ENCODE results near the gene RGS14. TPM values are rescaled to one million over a fixed set of nuclear protein-coding genes. Genes with fewer than 3 reads are reported as not detected.

Gene RGS14
- total RNA-seq, 1 experiment from 2014 or later, result 9.4 TPM

DNA sequence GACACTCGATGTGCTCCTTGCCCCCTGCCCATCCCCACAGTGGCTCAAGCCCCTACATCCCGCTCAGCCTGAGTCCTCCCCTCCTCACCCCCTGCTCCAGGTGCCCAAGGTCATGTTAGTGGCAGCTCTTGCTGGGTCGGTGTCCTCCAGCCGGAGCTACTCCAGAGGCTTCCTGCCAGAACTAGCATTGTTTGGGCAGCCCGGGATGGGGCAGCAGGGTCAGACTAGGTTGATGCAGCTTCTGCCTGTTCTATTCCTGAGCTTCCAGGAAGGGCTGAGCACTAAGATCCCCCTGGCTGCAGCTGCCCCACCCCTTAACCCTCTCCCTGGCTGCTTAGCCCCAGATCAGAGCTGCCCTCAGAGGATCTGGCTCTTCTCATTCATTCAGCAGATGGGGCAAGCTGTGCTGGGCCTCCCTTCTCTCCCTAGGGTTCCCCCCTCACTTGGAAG is 671 bp downstream of the RGS14 start:
- Histone ChIP-seq H3K4me2 (ENCODE audit: low read length) (no peak overlapping the region), H3K9me3 (ENCODE audit: control insufficient read depth in 1 of 2, insufficient read depth in 1 of 2, low read depth in 1 of 2, low read length in 2 of 2) (peaks cover 0 to 4% of the 10 kb centered on the region in 2 experiments; a peak in 1 of 4 replicates), H3K9me2 (ENCODE audit: insufficient read depth) (no peaks in the 10 kb centered on the region), H3K27ac (ENCODE audit: low read depth, low read length) (no peak overlapping the region), H3K27me3 (ENCODE audit: insufficient read depth, low read length) (no peaks in the 10 kb centered on the region), H3K4me1 (ENCODE audit: control insufficient read depth in 1 of 2, insufficient read depth in 2 of 2, low read length in 2 of 2) (peaks cover 7 to 20% of the 10 kb centered on the region in 2 experiments; a peak in 3 of 4 replicates), H4K20me1 (ENCODE audit: insufficient read depth) (no peaks in the 10 kb centered on the region), H3K79me2 (ENCODE audit: insufficient read depth, low read length) (no peaks in the 10 kb centered on the region), H2AFZ (ENCODE audit: low read depth, low read length, poor library complexity, severe bottlenecking) (no peak overlapping the region), H3K9ac (ENCODE audit: low read length) (no peak overlapping the region), H3K4me3 (replicated peaks in 1 of 2; ENCODE audit: low read depth in 1 of 2, low read length in 2 of 2) (no peak overlapping the region), H3K36me3 (ENCODE audit: control insufficient read depth in 1 of 2, insufficient read depth in 2 of 2, low read length in 2 of 2) (no peaks in the 10 kb centered on the region)
- TF ChIP-seq, protein P1, sequence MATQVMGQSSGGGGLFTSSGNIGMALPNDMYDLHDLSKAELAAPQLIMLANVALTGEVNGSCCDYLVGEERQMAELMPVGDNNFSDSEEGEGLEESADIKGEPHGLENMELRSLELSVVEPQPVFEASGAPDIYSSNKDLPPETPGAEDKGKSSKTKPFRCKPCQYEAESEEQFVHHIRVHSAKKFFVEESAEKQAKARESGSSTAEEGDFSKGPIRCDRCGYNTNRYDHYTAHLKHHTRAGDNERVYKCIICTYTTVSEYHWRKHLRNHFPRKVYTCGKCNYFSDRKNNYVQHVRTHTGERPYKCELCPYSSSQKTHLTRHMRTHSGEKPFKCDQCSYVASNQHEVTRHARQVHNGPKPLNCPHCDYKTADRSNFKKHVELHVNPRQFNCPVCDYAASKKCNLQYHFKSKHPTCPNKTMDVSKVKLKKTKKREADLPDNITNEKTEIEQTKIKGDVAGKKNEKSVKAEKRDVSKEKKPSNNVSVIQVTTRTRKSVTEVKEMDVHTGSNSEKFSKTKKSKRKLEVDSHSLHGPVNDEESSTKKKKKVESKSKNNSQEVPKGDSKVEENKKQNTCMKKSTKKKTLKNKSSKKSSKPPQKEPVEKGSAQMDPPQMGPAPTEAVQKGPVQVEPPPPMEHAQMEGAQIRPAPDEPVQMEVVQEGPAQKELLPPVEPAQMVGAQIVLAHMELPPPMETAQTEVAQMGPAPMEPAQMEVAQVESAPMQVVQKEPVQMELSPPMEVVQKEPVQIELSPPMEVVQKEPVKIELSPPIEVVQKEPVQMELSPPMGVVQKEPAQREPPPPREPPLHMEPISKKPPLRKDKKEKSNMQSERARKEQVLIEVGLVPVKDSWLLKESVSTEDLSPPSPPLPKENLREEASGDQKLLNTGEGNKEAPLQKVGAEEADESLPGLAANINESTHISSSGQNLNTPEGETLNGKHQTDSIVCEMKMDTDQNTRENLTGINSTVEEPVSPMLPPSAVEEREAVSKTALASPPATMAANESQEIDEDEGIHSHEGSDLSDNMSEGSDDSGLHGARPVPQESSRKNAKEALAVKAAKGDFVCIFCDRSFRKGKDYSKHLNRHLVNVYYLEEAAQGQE (IDR thresholded peaks at IDR 0.05; ENCODE audit: low read depth), result no peak
- TF ChIP-seq SIN3A (IDR thresholded peaks at IDR 0.05; ENCODE audit: low read depth), result no peak
- no peak for TF ChIP-seq EZH2phosphoT487 (IDR thresholded peaks at IDR 0.05; ENCODE audit: borderline replicate concordance)
- no peak for TF ChIP-seq TCF7L2 (IDR thresholded peaks at IDR 0.05; ENCODE audit: borderline replicate concordance, extremely low read depth, insufficient read depth, insufficient read length)
- no peak for TF ChIP-seq JUND (IDR thresholded peaks at IDR 0.05)
- no peak for TF ChIP-seq EZH2 (IDR thresholded peaks at IDR 0.05)
- no peak for TF ChIP-seq ZNF274 (IDR thresholded peaks at IDR 0.05; ENCODE audit: low read depth, low read length)
- no peak for TF ChIP-seq SRF (IDR thresholded peaks at IDR 0.05; ENCODE audit: low read depth)
- TF ChIP-seq FOSL1 (IDR thresholded peaks at IDR 0.05; ENCODE audit: low read depth), result no peak
- no peak for TF ChIP-seq EGR1 (IDR thresholded peaks at IDR 0.05; ENCODE audit: low read depth)
- TF ChIP-seq SP1 (IDR thresholded peaks at IDR 0.05; ENCODE audit: low read depth), result no peak
- TF ChIP-seq CEBPB (IDR thresholded peaks at IDR 0.05; ENCODE audit: low read depth), result no peak
- no TSS peak for BruUV-seq (replicated peaks)
- intact Hi-C loops (cut with micrococcal nuclease), result no loop called here
- RAD21 ChIA-PET (ENCODE audit: low non-redundant PET in 1 of 2, low total read pairs in 2 of 2, uncharacterized antibody in 2 of 2, unreplicated experiment in 2 of 2), result no interaction called here
- DNase-seq (ENCODE audit: low read depth, low spot score) (no peak), ATAC-seq (no peak)
- CTCF ChIA-PET, result interaction anchor here (2.0 kb wide), 1 partner anchor 12 kb away, joined by 5 read pairs; no protein-coding TSS in a partner anchor
- POLR2A ChIA-PET, result no interaction called here

Data from HCT116 (cell line).